ENCODE measurements around the gene ADGRA1. TPM values are rescaled to one million over a fixed set of nuclear protein-coding genes. Genes with fewer than 3 reads are reported as not detected.

The ADGRA1 gene
- total RNA-seq, 1 donor from 2014 or later = not detected

- ATAC-seq (no peak), DNase-seq (no peak)
- Histone ChIP-seq H3K27me3 (peaks cover 25% of the 10 kb centered on the region), H3K4me1 (peaks cover 2% of the 10 kb centered on the region), H3K4me3 (no peak overlapping the region), H3K36me3 (no peaks in the 10 kb centered on the region), H3K9me3 (no peaks in the 10 kb centered on the region), H3K27ac (no peak overlapping the region)
- intact Hi-C loops (cut with DNase I) = no loop called here
- TF ChIP-seq CTCF (IDR thresholded peaks at IDR 0.05) = no peak
These were observed 78.1 kb downstream of the ADGRA1 start for GRCh38 chr10:133165556-133166503.

- ATAC-seq (no peak), DNase-seq (no peak)
- H3K27ac ChIP-seq = no peak overlapping the region
- intact Hi-C loops (cut with DNase I) = no loop called here
- H3K27me3 ChIP-seq = peaks cover 18% of the 10 kb centered on the region
- H3K36me3 ChIP-seq = no peaks in the 10 kb centered on the region
- no peaks in the 10 kb centered on the region for H3K9me3 ChIP-seq
- no peaks in the 10 kb centered on the region for H3K4me1 ChIP-seq
- TF ChIP-seq CTCF (IDR thresholded peaks at IDR 0.05) = no peak
- no peak overlapping the region for H3K4me3 ChIP-seq
These were observed 78.7 kb downstream of the ADGRA1 start for GRCh38 chr10:133166504-133166827.

GRCh38 chr10:133166828-133167692 lies 79.3 kb downstream of the ADGRA1 start:
- DNase-seq (no peak), ATAC-seq (no peak)
- Histone ChIP-seq H3K27me3 (peaks cover 12% of the 10 kb centered on the region), H3K4me3 (no peak overlapping the region), H3K27ac (no peak overlapping the region), H3K36me3 (no peaks in the 10 kb centered on the region), H3K4me1 (no peaks in the 10 kb centered on the region), H3K9me3 (no peaks in the 10 kb centered on the region)
- intact Hi-C loops (cut with DNase I) = no loop called here
- no peak for TF ChIP-seq CTCF (IDR thresholded peaks at IDR 0.05)

- intact Hi-C loops (cut with DNase I) = no loop called here
- DNase-seq (no peak), ATAC-seq (no peak)
- Histone ChIP-seq H3K36me3 (no peaks in the 10 kb centered on the region), H3K4me1 (no peaks in the 10 kb centered on the region), H3K27me3 (peaks cover 3% of the 10 kb centered on the region), H3K9me3 (no peaks in the 10 kb centered on the region), H3K27ac (no peak overlapping the region), H3K4me3 (no peak overlapping the region)
- no peak for TF ChIP-seq CTCF (IDR thresholded peaks at IDR 0.05)
These were observed 80.2 kb downstream of the ADGRA1 start for GRCh38 chr10:133167693-133168616.

GRCh38 chr10:133168617-133169031 lies 80.9 kb downstream of the ADGRA1 start:
- H3K27me3 ChIP-seq = no peaks in the 10 kb centered on the region
- H3K4me1 ChIP-seq = no peaks in the 10 kb centered on the region

More at GRCh38 chr10:133168617-133169031, 80.9 kb downstream of the ADGRA1 start:
- ATAC-seq (no peak), DNase-seq (no peak)
- no peaks in the 10 kb centered on the region for H3K9me3 ChIP-seq
- no peak for TF ChIP-seq CTCF (IDR thresholded peaks at IDR 0.05)
- H3K4me3 ChIP-seq = no peak overlapping the region
- H3K27ac ChIP-seq = no peak overlapping the region
- intact Hi-C loops (cut with DNase I) = no loop called here
- H3K36me3 ChIP-seq = no peaks in the 10 kb centered on the region

Data from upper lobe of right lung (tissue), 1 donor.